Prostate gland (tissue), 2 donors: ENCODE data around the gene SLC5A4.
A peak's percentile ranks its signal among the peaks of the same experiment; 100 is the strongest.

Experiments used
- POLR2A ChIP-seq: fragments of 450-650 bp; IDR thresholded peaks from one replicate; pipeline ENCODE4 v1.6.1; 2016; ENCODE audit warnings: antibody characterized with exemption, mild to moderate bottlenecking
- POLR2AphosphoS5 ChIP-seq: sonication (generic); formaldehyde crosslinking; IDR thresholded peaks from one replicate; pipeline ENCODE4 v1.6.1; 2017; ENCODE audit warnings: antibody characterized with exemption
- TF ChIP-seq, protein P1 (sequence below), 4 experiments: fragments of 200-600 bp in 2 of 4; fragments of 450-650 bp in 2 of 4; sonication (generic) in 2 of 4; IDR thresholded peaks; 1 replicate in 3 of 4; 2 replicates in 1 of 4; pipeline ENCODE4 v1.5.1; 2016 to 2019; ENCODE audit warnings: antibody characterized with exemption in 4 of 4, mild to moderate bottlenecking in 2 of 4, moderate library complexity in 2 of 4

DNA sequence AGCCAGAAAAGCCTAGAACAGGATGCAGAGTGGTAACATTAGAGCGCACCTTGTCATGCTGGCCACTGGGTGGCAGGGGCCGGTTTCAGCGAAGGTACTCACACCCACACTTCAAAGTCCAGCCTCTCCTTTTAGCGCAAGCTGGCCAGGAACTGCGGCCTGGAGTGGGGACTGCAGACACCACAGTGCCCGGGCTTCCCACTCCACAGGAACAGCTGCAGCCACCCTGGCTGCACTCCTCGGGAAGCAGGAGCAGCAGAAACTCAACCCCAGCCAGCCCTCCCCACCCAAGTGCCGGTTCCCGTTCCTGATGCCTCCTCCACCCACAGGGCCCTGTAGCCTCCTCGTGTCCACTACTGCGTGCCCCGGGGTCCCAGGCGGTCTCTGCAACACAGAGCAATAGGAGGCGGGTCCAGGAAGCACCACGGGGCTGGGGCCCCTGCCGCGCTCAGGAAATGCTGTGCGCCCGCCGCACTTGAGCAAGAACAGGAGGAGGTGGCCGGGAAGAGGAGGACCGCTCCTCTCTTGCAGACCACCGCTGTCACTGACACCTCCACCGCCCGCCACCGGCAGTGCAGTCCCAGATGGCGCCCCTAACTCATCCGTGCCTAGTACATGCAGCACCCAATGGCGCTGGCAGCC, 52.5 kb downstream of the SLC5A4 start:
- TF ChIP-seq, protein P1, sequence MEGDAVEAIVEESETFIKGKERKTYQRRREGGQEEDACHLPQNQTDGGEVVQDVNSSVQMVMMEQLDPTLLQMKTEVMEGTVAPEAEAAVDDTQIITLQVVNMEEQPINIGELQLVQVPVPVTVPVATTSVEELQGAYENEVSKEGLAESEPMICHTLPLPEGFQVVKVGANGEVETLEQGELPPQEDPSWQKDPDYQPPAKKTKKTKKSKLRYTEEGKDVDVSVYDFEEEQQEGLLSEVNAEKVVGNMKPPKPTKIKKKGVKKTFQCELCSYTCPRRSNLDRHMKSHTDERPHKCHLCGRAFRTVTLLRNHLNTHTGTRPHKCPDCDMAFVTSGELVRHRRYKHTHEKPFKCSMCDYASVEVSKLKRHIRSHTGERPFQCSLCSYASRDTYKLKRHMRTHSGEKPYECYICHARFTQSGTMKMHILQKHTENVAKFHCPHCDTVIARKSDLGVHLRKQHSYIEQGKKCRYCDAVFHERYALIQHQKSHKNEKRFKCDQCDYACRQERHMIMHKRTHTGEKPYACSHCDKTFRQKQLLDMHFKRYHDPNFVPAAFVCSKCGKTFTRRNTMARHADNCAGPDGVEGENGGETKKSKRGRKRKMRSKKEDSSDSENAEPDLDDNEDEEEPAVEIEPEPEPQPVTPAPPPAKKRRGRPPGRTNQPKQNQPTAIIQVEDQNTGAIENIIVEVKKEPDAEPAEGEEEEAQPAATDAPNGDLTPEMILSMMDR (IDR thresholded peaks at IDR 0.05), result peak in 3 of 4 experiments; percentile 29 to 65 (median 61)
- TF ChIP-seq POLR2AphosphoS5 (peak; percentile 52), POLR2A (no peak)
